H1 (cell line): ENCODE measurements around the gene TEX10. TPM values are rescaled to one million over a fixed set of nuclear protein-coding genes. Genes with fewer than 3 reads are reported as not detected.

ENCODE experiments used
- CTCF ChIA-PET: fragments of 300-600 bp; sonication (Branson Sonifier 250); formaldehyde crosslinking; loops from one replicate; lab custom pipeline; 2021; ENCODE audit not compliant: partially characterized antibody; lab: Charles Lee
- POLR2A ChIA-PET: fragments of 300-600 bp; sonication (Branson Sonifier 250); formaldehyde crosslinking; loops from one replicate; lab custom pipeline; 2021; ENCODE audit warnings: inconsistent platforms; ENCODE audit not compliant: partially characterized antibody; lab: Charles Lee
- DNase-seq, 2 experiments: peaks; one replicate each; pipeline versions ENCODE4 v3.0.0 to v3.0.0-alpha.2; 2010 to 2022; ENCODE audit warnings: low spot score in 2 of 2, low read depth in 1 of 2, mixed read lengths in 1 of 2
- FAIRE-seq: peaks from 2 replicates; lab custom pipeline; 2011; peaks lifted over from hg19 to GRCh38; lab: Jason Lieb, UNC
- H2AFZ ChIP-seq: 2 replicates; pipeline ENCODE4 v1.8.1; 2012; ENCODE audit warnings: low read length, inconsistent platforms
- H2AK5ac ChIP-seq: 2 replicates; pipeline ENCODE4 v1.6.1; 2013; ENCODE audit warnings: low read depth, low read length
- H2BK120ac ChIP-seq: replicated peaks from 2 replicates; pipeline ENCODE3; 2013; ENCODE audit warnings: low read depth, low read length, inconsistent platforms
- H2BK12ac ChIP-seq: 2 replicates; pipeline ENCODE4 v1.6.1; 2013; ENCODE audit warnings: low read depth, low read length
- H2BK15ac ChIP-seq: 2 replicates; pipeline ENCODE4 v1.6.1; 2013; ENCODE audit warnings: low read length
- H2BK20ac ChIP-seq: 2 replicates; pipeline ENCODE4 v1.6.1; 2013; ENCODE audit warnings: low read length
- H2BK5ac ChIP-seq: 2 replicates; pipeline ENCODE4 v1.6.1; 2013; ENCODE audit warnings: low read depth, low read length
- H3K14ac ChIP-seq: 2 replicates; pipeline ENCODE4 v1.6.1; 2013; ENCODE audit warnings: inconsistent platforms; ENCODE audit not compliant: insufficient read length
- H3K18ac ChIP-seq: 2 replicates; pipeline ENCODE4 v1.6.1; 2013; ENCODE audit warnings: low read length; ENCODE audit errors: extremely low read depth
- H3K23ac ChIP-seq: 2 replicates; pipeline ENCODE4 v1.6.1; 2013; ENCODE audit warnings: inconsistent platforms; ENCODE audit not compliant: insufficient read length
- H3K23me2 ChIP-seq: 2 replicates; pipeline ENCODE4 v1.6.1; 2013; ENCODE audit warnings: low read depth, low read length
- H3K27ac ChIP-seq: 2 replicates; pipeline ENCODE4 v1.6.1; 2011; ENCODE audit warnings: low read depth, low read length, inconsistent platforms
- H3K27me3 ChIP-seq, 4 experiments: replicated peaks in 1 of 4; 1 replicate in 1 of 4; 2 replicates in 3 of 4; pipeline versions ENCODE4 v1.6.1 to v1.8.1; 2011 to 2013; ENCODE audit warnings: low read length in 3 of 4, mild to moderate bottlenecking in 3 of 4, inconsistent platforms in 2 of 4, mixed read lengths in 2 of 4, moderate library complexity in 1 of 4; ENCODE audit not compliant: control insufficient read depth in 3 of 4, insufficient read depth in 3 of 4; ENCODE audit errors: extremely low read depth in 1 of 4
- H3K36me3 ChIP-seq, 4 experiments: 2 replicates each; pipeline versions ENCODE4 v1.6.1 to v1.8.1; 2011 to 2013; ENCODE audit warnings: mild to moderate bottlenecking in 4 of 4, low read length in 3 of 4, moderate library complexity in 2 of 4, control low read depth in 1 of 4, inconsistent platforms in 1 of 4; ENCODE audit not compliant: insufficient read depth in 4 of 4, control insufficient read depth in 2 of 4
- H3K4ac ChIP-seq: replicated peaks from 2 replicates; pipeline ENCODE3; 2013; ENCODE audit warnings: low read length, low read depth, mixed read lengths, inconsistent platforms; ENCODE audit not compliant: insufficient read length
- H3K4me1 ChIP-seq, 4 experiments: replicated peaks in 1 of 4; 1 replicate in 1 of 4; 2 replicates in 3 of 4; pipeline versions ENCODE4 v1.6.1 to v1.8.1; 2011 to 2013; ENCODE audit warnings: low read length in 3 of 4, inconsistent platforms in 2 of 4, mixed read lengths in 1 of 4; ENCODE audit not compliant: insufficient read depth in 4 of 4, control insufficient read depth in 3 of 4
- H3K4me2 ChIP-seq, 2 experiments: 2 replicates each; pipeline versions ENCODE4 v1.6.1 to v1.8.1; 2011 to 2013; ENCODE audit warnings: low read depth in 2 of 2, low read length in 2 of 2, control low read depth in 1 of 2, inconsistent platforms in 1 of 2, mild to moderate bottlenecking in 1 of 2; ENCODE audit not compliant: insufficient read depth in 1 of 2
- H3K4me3 ChIP-seq, 4 experiments: fragments of 200-600, 300-600 bp in 1 of 4; sonication (generic), shearing (Covaris generic), sonication (Bioruptor Twin) in 1 of 4; 2 replicates each; pipeline versions ENCODE4 v1.5.1 to v1.8.1; 2011 to 2016; ENCODE audit warnings: low read length in 4 of 4, low read depth in 3 of 4, control low read depth in 2 of 4, inconsistent platforms in 2 of 4, mild to moderate bottlenecking in 2 of 4, mixed read lengths in 1 of 4, moderate library complexity in 1 of 4; ENCODE audit not compliant: insufficient read depth in 2 of 4; ENCODE audit errors: extremely low read depth in 1 of 4
- H3K56ac ChIP-seq: replicated peaks from 2 replicates; pipeline ENCODE3; 2013; ENCODE audit warnings: low read depth, mild to moderate bottlenecking, mixed read lengths, low read length, inconsistent platforms; ENCODE audit not compliant: insufficient read length
- H3K79me1 ChIP-seq: 2 replicates; pipeline ENCODE4 v1.6.1; 2013; ENCODE audit warnings: low read depth, low read length, control low read depth
- H3K79me2 ChIP-seq, 2 experiments: 2 replicates each; pipeline versions ENCODE4 v1.6.1 to v1.8.1; 2012 to 2013; ENCODE audit warnings: low read length in 2 of 2, mild to moderate bottlenecking in 2 of 2, inconsistent platforms in 1 of 2; ENCODE audit not compliant: insufficient read depth in 2 of 2, control insufficient read depth in 1 of 2
- H3K9ac ChIP-seq, 4 experiments: replicated peaks in 1 of 4; 1 replicate in 1 of 4; 2 replicates in 3 of 4; pipeline versions ENCODE4 v1.6.1 to v1.8.1; 2011 to 2013; ENCODE audit warnings: low read depth in 3 of 4, low read length in 3 of 4, control low read depth in 2 of 4, mild to moderate bottlenecking in 2 of 4, moderate library complexity in 2 of 4, inconsistent platforms in 1 of 4; ENCODE audit errors: extremely low read depth in 1 of 4
- H3K9me3 ChIP-seq, 2 experiments: 2 replicates each; pipeline versions ENCODE4 v1.6.1 to v1.8.1; 2012 to 2013; ENCODE audit warnings: mild to moderate bottlenecking in 2 of 2, moderate library complexity in 2 of 2, control low read depth in 1 of 2, inconsistent platforms in 1 of 2, low read depth in 1 of 2, low read length in 1 of 2, mixed read lengths in 1 of 2; ENCODE audit not compliant: insufficient read depth in 2 of 2
- H4K20me1 ChIP-seq, 2 experiments: replicated peaks in 1 of 2; 2 replicates each; pipeline versions ENCODE3 to v1.8.1; 2011 to 2013; ENCODE audit warnings: inconsistent platforms in 2 of 2, low read length in 2 of 2, mild to moderate bottlenecking in 1 of 2; ENCODE audit not compliant: insufficient read depth in 2 of 2, control insufficient read depth in 1 of 2
- H4K5ac ChIP-seq: 2 replicates; pipeline ENCODE4 v1.6.1; 2013; ENCODE audit warnings: low read length, low read depth, mixed read lengths, inconsistent platforms; ENCODE audit not compliant: insufficient read length
- H4K8ac ChIP-seq: 2 replicates; pipeline ENCODE4 v1.8.0; 2013; ENCODE audit warnings: mild to moderate bottlenecking, moderate library complexity, low read length, inconsistent platforms; ENCODE audit not compliant: insufficient read depth; ENCODE audit errors: extremely low read depth
- H4K91ac ChIP-seq: replicated peaks from 2 replicates; pipeline ENCODE3; 2013; ENCODE audit warnings: low read length, mixed read lengths, inconsistent platforms; ENCODE audit not compliant: insufficient read length
- BRCA1 ChIP-seq: IDR thresholded peaks from 2 replicates; pipeline ENCODE4 v1.6.1; 2012; ENCODE audit warnings: low read depth, low read length, improper control_type of control experiment
- EGR1 ChIP-seq: IDR thresholded peaks from 2 replicates; pipeline ENCODE4 v1.6.1; 2011; ENCODE audit warnings: low read depth, low read length, borderline replicate concordance
- EP300 ChIP-seq, 2 experiments: IDR thresholded peaks; 1 replicate in 1 of 2; 2 replicates in 1 of 2; pipeline ENCODE4 v1.6.1; 2011 to 2012; ENCODE audit warnings: low read depth in 2 of 2, low read length in 2 of 2, mild to moderate bottlenecking in 2 of 2, borderline replicate concordance in 1 of 2, inconsistent platforms in 1 of 2, moderate library complexity in 1 of 2
- EZH2 ChIP-seq: fragments of 200-600 bp; sonication (generic); IDR thresholded peaks from 2 replicates; pipeline ENCODE4 v1.7.1; 2012; ENCODE audit warnings: low read depth, mild to moderate bottlenecking, moderate library complexity, low read length, inconsistent platforms; ENCODE audit not compliant: severe bottlenecking
- FOSL1 ChIP-seq: IDR thresholded peaks from 2 replicates; pipeline ENCODE4 v1.6.1; 2011; ENCODE audit warnings: mild to moderate bottlenecking, low read depth, low read length, moderate library complexity; ENCODE audit not compliant: insufficient read depth
- KDM4A ChIP-seq: IDR thresholded peaks from one replicate; pipeline ENCODE4 v1.7.1; 2012; ENCODE audit warnings: low read depth, mild to moderate bottlenecking, moderate library complexity, low read length, inconsistent platforms; ENCODE audit not compliant: severe bottlenecking
- SIRT6 ChIP-seq: IDR thresholded peaks from one replicate; pipeline ENCODE4 v1.7.1; 2012; ENCODE audit warnings: low read length, inconsistent platforms
- TBP ChIP-seq: IDR thresholded peaks from 2 replicates; pipeline ENCODE4 v1.6.1; 2011; ENCODE audit warnings: low read depth, low read length, improper control_type of control experiment
- WGBS, 2 experiments: shearing (Covaris generic) in 1 of 2; methylation state at CpG; one replicate each; pipeline versions ENCODE4 v1.1.6 to v1.1.7; 2013 to 2015; ENCODE audit warnings: low lambda C conversion rate in 2 of 2, mixed read lengths in 2 of 2, inconsistent platforms in 1 of 2, low coverage in 1 of 2, missing lambda C conversion rate in 1 of 2; ENCODE audit not compliant: insufficient replicate concordance in 2 of 2, insufficient coverage in 1 of 2, insufficient read length in 1 of 2; ENCODE audit errors: extremely low coverage in 1 of 2, missing lambda C conversion rate in 1 of 2; 5-methylcytosine and 5-hydroxymethylcytosine counted together
- polyA plus RNA-seq, 7 experiments: library from polyadenylated mRNA; depleted of rRNA in 3 of 7; stranded (reverse) in 5 of 7; unstranded in 2 of 7; fragments of >200 nt in 5 of 7; fragments of 200-250 nt in 2 of 7; gene quantifications; 1 replicate in 5 of 7; 2 replicates in 1 of 7; 4 replicates in 1 of 7; pipeline versions ENCODE4 v1.2.1 to v1.2.3, GENCODE V29; 2011 to 2013; ENCODE audit warnings: missing spikeins in 2 of 7, mixed read lengths in 2 of 7
- total RNA-seq: library from RNA; stranded (reverse); fragmentation: NEBNext Ultra II Directional; extraction: Animal tissue kit (Norgen Biotek cat#: 25700); gene quantifications from 2 replicates; pipeline ENCODE4 v1.2.1, GENCODE V29; 2021

The TEX10 gene
- total and polyA plus RNA-seq, 2 of the 8 experiments (the other 6 are each of a cell fraction or from before 2014, with no cell fraction given) = 46.9 to 81.0 TPM

GRCh38 chr9:100307080-100307479, 45.7 kb downstream of the TEX10 start:
- Histone ChIP-seq H3K23ac (no peak overlapping the region), H4K91ac (no peak overlapping the region), H2BK12ac (no peak overlapping the region), H3K4me3 (no peak overlapping the region), H4K5ac (no peak overlapping the region), H2AK5ac (no peak overlapping the region), H3K4ac (no peak overlapping the region), H3K9ac (no peak overlapping the region), H2BK15ac (no peak overlapping the region), H3K14ac (no peak overlapping the region), H2BK20ac (no peak overlapping the region), H3K4me1 (no peaks in the 10 kb centered on the region), H2AFZ (no peak overlapping the region), H3K79me1 (no peaks in the 10 kb centered on the region; the same call in 1 of the 2 replicates), H3K23me2 (no peaks in the 10 kb centered on the region; the same call in 1 of the 2 replicates), H4K20me1 (peaks cover 2 to 14% of the 10 kb centered on the region in 2 experiments), H3K9me3 (no peaks in the 10 kb centered on the region), H3K27me3 (no peaks in the 10 kb centered on the region), H3K4me2 (no peak overlapping the region), H3K79me2 (peaks cover 0 to 66% of the 10 kb centered on the region in 2 experiments; a peak in 2 of 4 replicates), H3K18ac (no peak overlapping the region), H2BK120ac (no peak overlapping the region), H3K56ac (no peak overlapping the region), H3K27ac (no peak overlapping the region), H3K36me3 (peaks cover 5 to 59% (median 17%) of the 10 kb centered on the region in 4 experiments), H4K8ac (no peak overlapping the region), H2BK5ac (no peak overlapping the region)
- CTCF ChIA-PET = interaction anchor here (0.7 kb wide), 1 partner anchor 80 kb away, joined by 3 read pairs; no protein-coding TSS in a partner anchor
- POLR2A ChIA-PET = interaction anchor here (0.7 kb wide), 3 partner anchors 25 to 244 kb away, joined by 3 read pairs; no protein-coding TSS in a partner anchor
- no peak for FAIRE-seq
- 90% methylated on average over 2 of the region's 2 CpGs; no CpG with 5 or more reads in 1 of the 2 experiments for WGBS, 2 experiments
- DNase-seq = no peak
- TF ChIP-seq SIRT6 (no peak), EGR1 (no peak), EP300 (IDR thresholded peaks at IDR 0.05; ENCODE audit: borderline replicate concordance in 1 of 2, low read depth in 2 of 2, low read length in 2 of 2) (no peak), TBP (no peak), FOSL1 (no peak), BRCA1 (no peak), EZH2 (no peak), KDM4A (no peak)
